Mesothelial cell of epicardium (in vitro differentiated cells): ENCODE measurements around the gene TTC39B. TPM values are rescaled to one million over a fixed set of nuclear protein-coding genes. Genes with fewer than 3 reads are reported as not detected.

Source experiments
- DNase-seq, 2 experiments: peaks; one replicate each; pipeline ENCODE4 v3.0.0; 2021; ENCODE audit warnings: low spot score in 2 of 2; ENCODE audit not compliant: unreplicated experiment in 2 of 2
- H3K27ac Mint-ChIP-seq: 2 replicates; pipeline ENCODE4 v1.8.0; 2021; ENCODE audit warnings: mixed read lengths
- H3K27me3 Mint-ChIP-seq: 2 replicates; pipeline ENCODE4 v1.8.0; 2021; ENCODE audit warnings: low read depth, mixed read lengths
- H3K36me3 Mint-ChIP-seq: 2 replicates; pipeline ENCODE4 v1.8.0; 2021; ENCODE audit warnings: mixed read lengths
- H3K4me1 Mint-ChIP-seq: 2 replicates; pipeline ENCODE4 v1.8.0; 2021; ENCODE audit warnings: mixed read lengths
- H3K4me3 Mint-ChIP-seq: 2 replicates; pipeline ENCODE4 v1.8.0; 2021; ENCODE audit warnings: mild to moderate bottlenecking, moderate library complexity, mixed read lengths
- H3K9me3 Mint-ChIP-seq: 2 replicates; pipeline ENCODE4 v1.8.0; 2021; ENCODE audit warnings: mixed read lengths
- CTCF ChIP-seq: fragments of 200-600 bp; sonication (generic); IDR thresholded peaks from one replicate; pipeline ENCODE4 v1.5.0; 2021; ENCODE audit warnings: antibody characterized with exemption; ENCODE audit not compliant: unreplicated experiment
- total RNA-seq: library from RNA; stranded (reverse); gene quantifications from 3 replicates; pipeline ENCODE4 v1.2.1, GENCODE V29; 2021

The TTC39B gene
- total RNA-seq, 1 donor from 2014 or later, result 6.0 TPM

- Mint-ChIP-seq H3K27ac (no peak overlapping the region), H3K9me3 (no peaks in the 10 kb centered on the region), H3K27me3 (no peaks in the 10 kb centered on the region), H3K4me3 (no peak overlapping the region), H3K36me3 (no peaks in the 10 kb centered on the region), H3K4me1 (peaks cover 23% of the 10 kb centered on the region)
- DNase-seq, result no peak
- TF ChIP-seq CTCF, result no peak
These were observed 192.0 kb downstream of the TTC39B start for GRCh38 chr9:15115041-15115440.

Other genes starting within 250 kb of the TTC39B start
- gene SNAPC3, start 115.7 kb upstream of the TTC39B start, total RNA-seq, result 41.7 to 46.2 TPM (median 43.5 TPM) in 3 replicates
- 97.3 to 103 TPM (median 98.7 TPM) in 3 replicates for gene PSIP1, start 203.8 kb upstream of the TTC39B start, total RNA-seq
- 7.3 to 9.8 TPM (median 8.3 TPM) in 3 replicates for gene CCDC171, start 245.8 kb upstream of the TTC39B start, total RNA-seq